GM23248 (cell line): Measurements from ENCODE around the gene AHSG.

ENCODE experiments used
- EZH2 ChIP-seq: fragments of 200-600 bp; sonication (generic); IDR thresholded peaks from 2 replicates; pipeline ENCODE4 v1.6.1; 2018; ENCODE audit warnings: antibody characterized with exemption, mild to moderate bottlenecking; ENCODE audit not compliant: insufficient read depth, poor library complexity, severe bottlenecking
- EZH2phosphoT487 ChIP-seq: fragments of 200-600 bp; sonication (generic); IDR thresholded peaks from 2 replicates; pipeline ENCODE4 v1.6.1; 2018; ENCODE audit warnings: antibody characterized with exemption, moderate library complexity, mild to moderate bottlenecking, low read depth; ENCODE audit not compliant: insufficient read depth

- TF ChIP-seq EZH2 (no peak), EZH2phosphoT487 (no peak)
Observed at GRCh38 chr3:186653984-186654383, 41.1 kb downstream of the AHSG start.
